IMR-90 (cell line): Measurements from ENCODE around the gene SLC39A8.

Experiments
- POLR2A ChIP-seq: IDR thresholded peaks from 2 replicates; pipeline ENCODE4 v1.6.1; 2012; ENCODE audit warnings: mild to moderate bottlenecking, low read depth, low read length
- RAD21 ChIP-seq: IDR thresholded peaks from 2 replicates; pipeline ENCODE4 v1.6.1; 2012; ENCODE audit warnings: low read length, improper control_type of control experiment
- TF ChIP-seq, protein P1 (sequence below): conservative IDR thresholded peaks from 2 replicates; pipeline ENCODE4 v1.5.1; 2012; ENCODE audit warnings: mild to moderate bottlenecking, low read depth, low read length, improper control_type of control experiment
- TF ChIP-seq, protein P2 (sequence below): fragments of 150-350 bp; IDR thresholded peaks from 2 replicates; pipeline ENCODE4 v1.6.1; 2016; ENCODE audit warnings: low read depth, mild to moderate bottlenecking, low read length, moderate library complexity, borderline replicate concordance

DNA sequence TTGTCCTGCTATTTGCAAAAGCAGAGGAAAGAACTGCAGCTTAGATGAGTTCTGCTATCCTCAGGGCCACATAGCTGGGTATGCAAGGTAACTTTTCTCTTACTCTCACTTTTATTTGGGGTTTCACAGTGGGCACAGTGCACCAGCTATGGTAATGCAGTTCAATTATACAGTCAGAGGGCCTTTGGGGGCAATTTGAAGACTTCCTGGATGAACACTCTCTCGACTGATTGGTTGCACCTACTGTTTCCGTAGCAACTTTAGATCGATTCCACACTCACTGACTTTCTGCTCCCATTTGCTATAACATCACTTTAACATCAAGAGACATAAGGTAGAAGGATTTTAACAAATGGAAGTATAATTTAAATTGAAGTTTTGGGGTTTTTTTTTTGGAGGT, 128.6 kb downstream of the SLC39A8 start:
- TF ChIP-seq, protein P1, sequence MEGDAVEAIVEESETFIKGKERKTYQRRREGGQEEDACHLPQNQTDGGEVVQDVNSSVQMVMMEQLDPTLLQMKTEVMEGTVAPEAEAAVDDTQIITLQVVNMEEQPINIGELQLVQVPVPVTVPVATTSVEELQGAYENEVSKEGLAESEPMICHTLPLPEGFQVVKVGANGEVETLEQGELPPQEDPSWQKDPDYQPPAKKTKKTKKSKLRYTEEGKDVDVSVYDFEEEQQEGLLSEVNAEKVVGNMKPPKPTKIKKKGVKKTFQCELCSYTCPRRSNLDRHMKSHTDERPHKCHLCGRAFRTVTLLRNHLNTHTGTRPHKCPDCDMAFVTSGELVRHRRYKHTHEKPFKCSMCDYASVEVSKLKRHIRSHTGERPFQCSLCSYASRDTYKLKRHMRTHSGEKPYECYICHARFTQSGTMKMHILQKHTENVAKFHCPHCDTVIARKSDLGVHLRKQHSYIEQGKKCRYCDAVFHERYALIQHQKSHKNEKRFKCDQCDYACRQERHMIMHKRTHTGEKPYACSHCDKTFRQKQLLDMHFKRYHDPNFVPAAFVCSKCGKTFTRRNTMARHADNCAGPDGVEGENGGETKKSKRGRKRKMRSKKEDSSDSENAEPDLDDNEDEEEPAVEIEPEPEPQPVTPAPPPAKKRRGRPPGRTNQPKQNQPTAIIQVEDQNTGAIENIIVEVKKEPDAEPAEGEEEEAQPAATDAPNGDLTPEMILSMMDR = no peak
- TF ChIP-seq RAD21 = no peak
- no peak for TF ChIP-seq POLR2A
- TF ChIP-seq, protein P2, sequence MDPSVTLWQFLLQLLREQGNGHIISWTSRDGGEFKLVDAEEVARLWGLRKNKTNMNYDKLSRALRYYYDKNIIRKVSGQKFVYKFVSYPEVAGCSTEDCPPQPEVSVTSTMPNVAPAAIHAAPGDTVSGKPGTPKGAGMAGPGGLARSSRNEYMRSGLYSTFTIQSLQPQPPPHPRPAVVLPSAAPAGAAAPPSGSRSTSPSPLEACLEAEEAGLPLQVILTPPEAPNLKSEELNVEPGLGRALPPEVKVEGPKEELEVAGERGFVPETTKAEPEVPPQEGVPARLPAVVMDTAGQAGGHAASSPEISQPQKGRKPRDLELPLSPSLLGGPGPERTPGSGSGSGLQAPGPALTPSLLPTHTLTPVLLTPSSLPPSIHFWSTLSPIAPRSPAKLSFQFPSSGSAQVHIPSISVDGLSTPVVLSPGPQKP = no peak
